A549 (cell line): ENCODE data around the gene SMARCD1. TPM values are rescaled to one million over a fixed set of nuclear protein-coding genes. Genes with fewer than 3 reads are reported as not detected.
A peak's percentile ranks its signal among the peaks of the same experiment; 100 is the strongest.

Experiments
- ATAC-seq, 2 experiments: fragments of 200-7000 bp in 1 of 2; fragments of >200 bp in 1 of 2; cut with Nextera tagmentation in 1 of 2; cut with Tn5 transposase in 1 of 2; 3 replicates each; pipeline versions ENCODE4 v1.8.0 to v1.9.1; 2018 to 2020; ENCODE audit warnings: mild to moderate bottlenecking in 1 of 2, moderate library complexity in 1 of 2
- CTCF ChIA-PET: fragments of 300-600 bp; sonication (Branson Sonifier 250); formaldehyde crosslinking; extraction: SDS; loops from one replicate; lab custom pipeline; 2021; ENCODE audit warnings: antibody characterized with exemption, inconsistent platforms; lab: Yijun Ruan, JAX
- POLR2A ChIA-PET: fragments of 350-600 bp; formaldehyde crosslinking; extraction: SDS; loops from one replicate; lab custom pipeline; 2021; ENCODE audit warnings: antibody characterized with exemption, inconsistent platforms; lab: Yijun Ruan, JAX
- DNase-seq, 2 experiments: peaks; one replicate each; pipeline versions ENCODE4 v3.0.0 to v3.0.0-alpha.2; 2011 to 2016; ENCODE audit warnings: low read depth in 1 of 2, low spot score in 1 of 2
- FAIRE-seq: peaks from 2 replicates; lab custom pipeline; 2011; peaks lifted over from hg19 to GRCh38; lab: Jason Lieb, UNC
- H3K27ac ChIP-seq, 2 experiments: fragments of >200 bp; sonication (Bioruptor Twin); formaldehyde crosslinking; 3 replicates each; pipeline ENCODE4 v1.5.1; 2016 to 2017
- H3K4me1 ChIP-seq: fragments of >200 bp; sonication (Bioruptor Twin); formaldehyde crosslinking; 3 replicates; pipeline ENCODE4 v1.6.1; 2016
- H3K4me2 ChIP-seq: fragments of >200 bp; sonication (Bioruptor Twin); formaldehyde crosslinking; 3 replicates; pipeline ENCODE4 v1.6.1; 2016
- H3K4me3 ChIP-seq: fragments of >200 bp; sonication (Bioruptor Twin); formaldehyde crosslinking; 3 replicates; pipeline ENCODE4 v1.5.1; 2016
- H3K9me3 ChIP-seq: fragments of >200 bp; sonication (Bioruptor Twin); formaldehyde crosslinking; 3 replicates; pipeline ENCODE4 v1.6.1; 2016
- ATOH8 ChIP-seq: fragments of 250-450 bp; sonication (Bioruptor Pico); IDR thresholded peaks from 2 replicates; pipeline ENCODE4 v1.5.0; 2020; ENCODE audit warnings: low read depth, mild to moderate bottlenecking, moderate library complexity
- CBX8 ChIP-seq: fragments of 200-600 bp; sonication (generic); IDR thresholded peaks from 2 replicates; pipeline ENCODE4 v1.6.1; 2016
- CHD4 ChIP-seq: fragments of 200-600 bp; sonication (generic); IDR thresholded peaks from 2 replicates; pipeline ENCODE4 v1.6.1; 2016; ENCODE audit warnings: antibody characterized with exemption, mild to moderate bottlenecking, borderline replicate concordance
- CTCF ChIP-seq: fragments of >200 bp; sonication (Bioruptor Twin); formaldehyde crosslinking; IDR thresholded peaks from 3 replicates; pipeline ENCODE4 v1.5.1; 2016
- E2F6 ChIP-seq: IDR thresholded peaks from 2 replicates; pipeline ENCODE4 v1.6.1; 2012; ENCODE audit warnings: low read depth, borderline replicate concordance
- FOSB ChIP-seq: fragments of 250-450 bp; sonication (Bioruptor Pico); IDR thresholded peaks from 2 replicates; pipeline ENCODE4 v1.5.0; 2020; ENCODE audit warnings: mild to moderate bottlenecking, moderate library complexity
- HDAC2 ChIP-seq: fragments of 200-600 bp; sonication (generic); IDR thresholded peaks from 2 replicates; pipeline ENCODE4 v1.6.1; 2016
- HOXB13 ChIP-seq: fragments of 250-450 bp; sonication (Bioruptor Pico); IDR thresholded peaks from 2 replicates; pipeline ENCODE4 v1.5.0; 2020; ENCODE audit warnings: low read depth, mild to moderate bottlenecking, moderate library complexity
- JUNB ChIP-seq: fragments of >200 bp; sonication (Bioruptor Twin); formaldehyde crosslinking; IDR thresholded peaks from 2 replicates; pipeline ENCODE4 v1.6.1; 2016
- MAZ ChIP-seq: fragments of 150-350 bp; IDR thresholded peaks from 2 replicates; pipeline ENCODE4 v1.6.1; 2014; ENCODE audit warnings: antibody characterized with exemption, low read depth, low read length, borderline replicate concordance
- MYC ChIP-seq: IDR thresholded peaks from 2 replicates; pipeline ENCODE4 v1.6.1; 2012; ENCODE audit warnings: mild to moderate bottlenecking, inconsistent platforms, low read length, improper control_type of control experiment, borderline replicate concordance
- NR3C1 ChIP-seq: fragments of >200 bp; sonication (Bioruptor Twin); formaldehyde crosslinking; IDR thresholded peaks from 3 replicates; pipeline ENCODE4 v1.6.1; 2017
- PBX3 ChIP-seq: IDR thresholded peaks from 2 replicates; pipeline ENCODE4 v1.6.1; 2012
- RARB ChIP-seq: fragments of 250-450 bp; sonication (Bioruptor Pico); IDR thresholded peaks from 2 replicates; pipeline ENCODE4 v1.8.0; 2021; ENCODE audit warnings: mild to moderate bottlenecking, moderate library complexity
- RCOR1 ChIP-seq: fragments of 150-350 bp; IDR thresholded peaks from 2 replicates; pipeline ENCODE4 v1.6.1; 2014; ENCODE audit warnings: antibody characterized with exemption, low read length, low read depth
- SMC3 ChIP-seq: fragments of >200 bp; sonication (Bioruptor Twin); formaldehyde crosslinking; IDR thresholded peaks from 3 replicates; pipeline ENCODE4 v1.6.1; 2018; ENCODE audit warnings: inconsistent platforms
- TP53 ChIP-seq: fragments of 250-450 bp; sonication (Bioruptor Pico); IDR thresholded peaks from 2 replicates; pipeline ENCODE4 v1.5.0; 2021; ENCODE audit warnings: mild to moderate bottlenecking, moderate library complexity
- ZFP36 ChIP-seq: fragments of 450-650 bp; IDR thresholded peaks from 2 replicates; pipeline ENCODE4 v1.6.1; 2014; ENCODE audit warnings: borderline replicate concordance; ENCODE audit not compliant: partially characterized antibody
- WGBS: methylation state at CpG from one replicate; pipeline ENCODE4 v1.1.6; 2017; ENCODE audit errors: missing lambda C conversion rate; 5-methylcytosine and 5-hydroxymethylcytosine counted together
- polyA plus RNA-seq, 4 experiments: library from polyadenylated mRNA; depleted of rRNA in 3 of 4; stranded (reverse); fragments of >200 nt; fragmentation: RNase III in 1 of 4; extraction: RNeasy Plus Mini Kit Qiagen cat#74134 plus additional on column Dnase treatment in 1 of 4; gene quantifications; 2 replicates in 3 of 4; 3 replicates in 1 of 4; pipeline ENCODE4 v1.2.3, GENCODE V29; 2011 to 2017

The SMARCD1 gene
- polyA plus RNA-seq, 2 of the 4 experiments (the other 2 are of a cell fraction): 62.5 to 80.7 TPM

GRCh38 chr12:50110127-50110761, 25.1 kb downstream of the SMARCD1 start:
- ATAC-seq: no peak
- peak in 1 of 2 experiments; percentile 49 for DNase-seq
- 0 out of 3 replicates have a peak overlapping the region, but pooled peaks have one; percentile 5 for H3K4me3 ChIP-seq
- peak overlapping the region; percentile 81 for H3K4me2 ChIP-seq
- ChIA-PET CTCF (interaction anchor here (0.5 to 17.7 kb wide), 19 partner anchors 8 to 244 kb away, joined by 3 to 309 read pairs (median 10); partner anchors contain the start of genes CERS5, GPD1 and SMARCD1), POLR2A (interaction anchor here (2.9 to 4.3 kb wide), 3 partner anchors 22 to 57 kb away, joined by 7 to 45 read pairs (median 39); partner anchors contain the start of genes CERS5 and SMARCD1)
- H3K27ac ChIP-seq: peak overlapping the region; percentile 74 to 84
- no peak for TF ChIP-seq PBX3
- TF ChIP-seq MYC: no peak
- no peak for TF ChIP-seq MAZ
- TF ChIP-seq CTCF: no peak
- no peak for TF ChIP-seq TP53
- TF ChIP-seq SMC3: no peak
- TF ChIP-seq HOXB13: no peak
- TF ChIP-seq ZFP36: no peak
- no peak for TF ChIP-seq NR3C1
- no peak for TF ChIP-seq HDAC2
- no peak for TF ChIP-seq RCOR1
- no peak for TF ChIP-seq RARB
- TF ChIP-seq FOSB (CRISPR knock-in tag): no peak
- peaks cover 29% of the 10 kb centered on the region for H3K4me1 ChIP-seq
- FAIRE-seq: no peak
- H3K9me3 ChIP-seq: no peaks in the 10 kb centered on the region
- WGBS: 38% methylated on average over 8 of the region's 8 CpGs

GRCh38 chr12:50110762-50111351, 25.7 kb downstream of the SMARCD1 start:
- TF ChIP-seq ATOH8 (no peak), E2F6 (peak; percentile 40; the same call in 1 of the 2 replicates)
- CTCF ChIA-PET: interaction anchor here (0.6 to 17.7 kb wide), 27 partner anchors 8 to 245 kb away, joined by 3 to 309 read pairs (median 7); partner anchors contain the start of genes CERS5, GPD1 and SMARCD1
- POLR2A ChIA-PET: interaction anchor here (0.7 to 4.3 kb wide), 9 partner anchors 10 to 370 kb away, joined by 3 to 45 read pairs (median 5); partner anchors contain the start of genes CERS5 and SMARCD1
- peak in 1 of 2 experiments; percentile 52 for DNase-seq
- Histone ChIP-seq H3K9me3 (no peaks in the 10 kb centered on the region), H3K4me3 (0 out of 3 replicates have a peak overlapping the region, but pooled peaks have one; percentile 5), H3K27ac (peak overlapping the region; percentile 74 to 84), H3K4me1 (peaks cover 29% of the 10 kb centered on the region), H3K4me2 (peak overlapping the region; percentile 81)
- WGBS: 35% methylated on average over 7 of the region's 7 CpGs
- no peak for FAIRE-seq
- peak; percentile 4 to 7; a peak in 4 of 6 replicates for ATAC-seq

GRCh38 chr12:50111395-50111692, 26.2 kb downstream of the SMARCD1 start:
- H3K27ac ChIP-seq: peak overlapping the region; percentile 74 to 84; a peak in 5 of 6 replicates
- peak in 1 of 2 experiments; percentile 2; a peak in 3 of 6 replicates for ATAC-seq

More at GRCh38 chr12:50111395-50111692, 26.2 kb downstream of the SMARCD1 start:
- peak overlapping the region; percentile 81 for H3K4me2 ChIP-seq
- WGBS: 20% methylated on average over 15 of the region's 19 CpGs
- DNase-seq: no peak
- H3K9me3 ChIP-seq: no peaks in the 10 kb centered on the region
- ChIA-PET CTCF (interaction anchor here (0.6 to 17.7 kb wide), 31 partner anchors 13 to 1002 kb away, joined by 3 to 309 read pairs (median 6); partner anchors contain the start of genes CERS5, GPD1 and SMARCD1), POLR2A (interaction anchor here (0.7 to 4.3 kb wide), 14 partner anchors 8 to 370 kb away, joined by 3 to 45 read pairs (median 6); partner anchors contain the start of genes CERS5 and SMARCD1)
- no peak overlapping the region for H3K4me3 ChIP-seq
- TF ChIP-seq JUNB: no peak
- no peak for TF ChIP-seq SMC3
- no peak for TF ChIP-seq PBX3
- no peak for TF ChIP-seq FOSB (CRISPR knock-in tag)
- no peak for TF ChIP-seq HOXB13
- TF ChIP-seq CHD4: no peak
- TF ChIP-seq CBX8: no peak
- no peak for FAIRE-seq
- peaks cover 29% of the 10 kb centered on the region for H3K4me1 ChIP-seq
